ENCODE measurements around the gene GNG2.

The GNG2 gene

GRCh38 chr14:51849097-51849496 is 11.3 kb upstream of the GNG2 start:
- CTCF ChIA-PET, result no interaction called here
- POLR2A ChIA-PET, result no interaction called here

DNA sequence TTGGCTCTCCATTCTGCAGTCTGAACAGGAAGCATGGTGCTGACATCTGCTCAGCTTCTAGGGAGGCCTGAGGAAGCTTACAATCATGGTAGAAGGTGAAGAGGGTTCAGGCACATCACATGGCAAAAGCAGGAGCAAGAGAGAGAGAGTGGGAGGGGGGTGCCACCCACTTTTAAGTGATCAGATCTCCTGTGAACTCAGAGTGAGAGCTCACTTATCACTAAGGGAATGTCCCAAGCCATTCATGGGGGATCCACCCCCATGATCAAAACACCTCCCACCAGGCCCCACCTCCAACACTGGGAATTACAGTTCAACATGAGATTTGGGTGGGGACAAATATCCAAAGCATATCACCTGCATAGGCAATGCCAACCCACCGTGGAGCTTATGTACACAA is 9.8 kb upstream of the GNG2 start:
- no peaks in the 10 kb centered on the region for H3K4me1 ChIP-seq (ENCODE audit: control insufficient read depth, insufficient read depth, low read length)
- H3K9me3 ChIP-seq (ENCODE audit: control insufficient read depth, insufficient read depth, low read depth, low read length), result no peaks in the 10 kb centered on the region
- ChIA-PET POLR2A (no interaction called here), CTCF (no interaction called here)
- no peak overlapping the region for H3K4me3 ChIP-seq (ENCODE audit: low read depth, low read length)
- no peak overlapping the region for H3K27ac ChIP-seq (ENCODE audit: extremely low read depth, low read depth, low read length)
- no peaks in the 10 kb centered on the region for H3K36me3 ChIP-seq (ENCODE audit: control insufficient read depth in 2 of 2, insufficient read depth in 1 of 2, low read length in 2 of 2)
- no peak for TF ChIP-seq GLIS2 (tag by site-specific recombination; IDR thresholded peaks at IDR 0.05)
- no peak for TF ChIP-seq ZNF654 (tag by site-specific recombination; IDR thresholded peaks at IDR 0.05; ENCODE audit: low read depth)
- TF ChIP-seq ZNF214 (tag by site-specific recombination; IDR thresholded peaks at IDR 0.05; ENCODE audit: borderline replicate concordance), result no peak
- TF ChIP-seq ZNF473 (tag by site-specific recombination; IDR thresholded peaks at IDR 0.05), result no peak
- no peak for TF ChIP-seq ZNF138 (tag by site-specific recombination; IDR thresholded peaks at IDR 0.05; ENCODE audit: borderline replicate concordance)
- TF ChIP-seq ZNF670 (tag by site-specific recombination; IDR thresholded peaks at IDR 0.05; ENCODE audit: low read depth), result no peak
- no peak for TF ChIP-seq ZNF423 (tag by site-specific recombination; IDR thresholded peaks at IDR 0.05)
- no peak for TF ChIP-seq ZNF561 (tag by site-specific recombination; IDR thresholded peaks at IDR 0.05; ENCODE audit: borderline replicate concordance)
- TF ChIP-seq ZNF518A (tag by site-specific recombination; conservative IDR thresholded peaks at IDR 0.05; ENCODE audit: low read depth), result no peak
- no peak for TF ChIP-seq ZNF510 (tag by site-specific recombination; IDR thresholded peaks at IDR 0.05; ENCODE audit: insufficient replicate concordance)
- no peak for TF ChIP-seq ZNF280D (tag by site-specific recombination; IDR thresholded peaks at IDR 0.05)
- TF ChIP-seq KLF16 (tag by site-specific recombination; IDR thresholded peaks at IDR 0.05), result no peak
- no peak for TF ChIP-seq ZNF114 (tag by site-specific recombination; IDR thresholded peaks at IDR 0.05)
- TF ChIP-seq ZNF248 (tag by site-specific recombination; IDR thresholded peaks at IDR 0.05), result no peak
- TF ChIP-seq ZNF146 (tag by site-specific recombination; IDR thresholded peaks at IDR 0.05), result no peak

More at GRCh38 chr14:51849097-51849496, 11.3 kb upstream of the GNG2 start:
- Histone ChIP-seq H3K9me3 (ENCODE audit: control insufficient read depth, insufficient read depth, low read depth, low read length) (no peaks in the 10 kb centered on the region), H3K4me1 (ENCODE audit: control insufficient read depth, insufficient read depth, low read length) (no peaks in the 10 kb centered on the region), H3K36me3 (ENCODE audit: control insufficient read depth in 2 of 2, insufficient read depth in 1 of 2, low read length in 2 of 2) (no peaks in the 10 kb centered on the region), H3K4me3 (ENCODE audit: low read depth, low read length) (no peak overlapping the region), H3K27ac (ENCODE audit: extremely low read depth, low read depth, low read length) (no peak overlapping the region)
- no peak for TF ChIP-seq BCL11B (tag by site-specific recombination; IDR thresholded peaks at IDR 0.05; ENCODE audit: low read depth)
- no peak for TF ChIP-seq ZBTB17 (tag by site-specific recombination; IDR thresholded peaks at IDR 0.05)
- no peak for TF ChIP-seq ZNF148 (tag by site-specific recombination; IDR thresholded peaks at IDR 0.05; ENCODE audit: borderline replicate concordance)
- no peak for TF ChIP-seq ZNF830 (tag by site-specific recombination; IDR thresholded peaks at IDR 0.05; ENCODE audit: low read depth)
